ENCODE data around the gene ADAP1. TPM values are rescaled to one million over a fixed set of nuclear protein-coding genes. Genes with fewer than 3 reads are reported as not detected.

Gene ADAP1
- total and polyA plus RNA-seq, 2 of the 8 experiments (the other 6 are each of a cell fraction or from before 2014, with no cell fraction given) = 5.8 to 6.1 TPM

- 98% methylated on average over 29 of the region's 29 CpGs; no CpG with 5 or more reads in 1 of the 2 experiments for WGBS, 2 experiments (ENCODE audit: extremely low coverage in 1 of 2, insufficient coverage in 1 of 2, insufficient read length in 1 of 2, insufficient replicate concordance in 2 of 2, low coverage in 1 of 2, low lambda C conversion rate in 2 of 2, missing lambda C conversion rate in 1 of 2)
- Histone ChIP-seq H3K79me2 (ENCODE audit: control insufficient read depth in 1 of 2, insufficient read depth in 2 of 2, low read length in 2 of 2) (peaks cover 1 to 34% of the 10 kb centered on the region in 2 experiments; a peak in 3 of 4 replicates), H3K79me1 (ENCODE audit: low read depth, low read length) (peaks cover 35% of the 10 kb centered on the region), H2BK5ac (ENCODE audit: low read depth, low read length) (no peak overlapping the region), H2AK5ac (ENCODE audit: low read depth, low read length) (no peak overlapping the region), H3K4me1 (replicated peaks in 1 of 4; ENCODE audit: control insufficient read depth in 3 of 4, insufficient read depth in 4 of 4, low read length in 3 of 4) (peaks cover 0 to 12% (median 1%) of the 10 kb centered on the region in 4 experiments; a peak in 2 of 7 replicates), H3K9me3 (ENCODE audit: insufficient read depth in 2 of 2, low read depth in 1 of 2, low read length in 1 of 2) (no peaks in the 10 kb centered on the region), H4K5ac (ENCODE audit: insufficient read length, low read depth, low read length) (no peak overlapping the region), H2BK12ac (ENCODE audit: low read depth, low read length) (no peak overlapping the region), H4K8ac (ENCODE audit: extremely low read depth, insufficient read depth, low read length) (no peak overlapping the region), H3K4me3 (ENCODE audit: extremely low read depth in 1 of 4, insufficient read depth in 2 of 4, low read depth in 3 of 4, low read length in 4 of 4) (no peak overlapping the region), H3K27me3 (replicated peaks in 1 of 4; ENCODE audit: control insufficient read depth in 3 of 4, extremely low read depth in 1 of 4, insufficient read depth in 3 of 4, low read length in 3 of 4) (no peaks in the 10 kb centered on the region), H3K14ac (ENCODE audit: insufficient read length) (no peak overlapping the region), H2BK20ac (ENCODE audit: low read length) (no peak overlapping the region), H3K56ac (replicated peaks; ENCODE audit: insufficient read length, low read depth, low read length) (no peak overlapping the region), H4K20me1 (replicated peaks in 1 of 2; ENCODE audit: control insufficient read depth in 1 of 2, insufficient read depth in 2 of 2, low read length in 2 of 2) (peaks cover 19 to 40% of the 10 kb centered on the region in 2 experiments), H3K36me3 (ENCODE audit: control insufficient read depth in 2 of 4, insufficient read depth in 4 of 4, low read length in 3 of 4) (peaks cover 24 to 75% (median 58%) of the 10 kb centered on the region in 4 experiments), H3K27ac (ENCODE audit: low read depth, low read length) (no peak overlapping the region), H2BK120ac (replicated peaks; ENCODE audit: low read depth, low read length) (no peak overlapping the region), H3K9ac (replicated peaks in 1 of 4; ENCODE audit: extremely low read depth in 1 of 4, low read depth in 3 of 4, low read length in 3 of 4) (no peak overlapping the region), H3K4me2 (ENCODE audit: insufficient read depth in 1 of 2, low read depth in 2 of 2, low read length in 2 of 2) (no peak overlapping the region), H3K4ac (replicated peaks; ENCODE audit: insufficient read length, low read depth, low read length) (no peak overlapping the region), H3K23ac (ENCODE audit: insufficient read length) (no peak overlapping the region), H3K18ac (ENCODE audit: extremely low read depth, low read length) (no peak overlapping the region), H2BK15ac (ENCODE audit: low read length) (no peak overlapping the region), H3K23me2 (ENCODE audit: low read depth, low read length) (peaks cover 2% of the 10 kb centered on the region; the same call in 1 of the 2 replicates), H2AFZ (ENCODE audit: low read length) (no peak overlapping the region), H4K91ac (replicated peaks; ENCODE audit: insufficient read length, low read length) (no peak overlapping the region)
- ChIA-PET CTCF (ENCODE audit: partially characterized antibody) (interaction anchor here (0.9 to 1.4 kb wide), 4 partner anchors 9 to 19 kb away, joined by 3 to 4 read pairs (median 4); no protein-coding TSS in a partner anchor), POLR2A (ENCODE audit: partially characterized antibody) (interaction anchor here (0.6 to 1.4 kb wide), 4 partner anchors 8 to 103 kb away, joined by 3 to 4 read pairs (median 3); no protein-coding TSS in a partner anchor)
- no peak for FAIRE-seq
- TF ChIP-seq CHD1 (IDR thresholded peaks at IDR 0.05; ENCODE audit: low read depth, low read length) (no peak), CEBPB (IDR thresholded peaks at IDR 0.05; ENCODE audit: low read depth, low read length) (no peak), TAF7 (optimal IDR thresholded peaks at IDR 0.05; ENCODE audit: borderline replicate concordance, low read depth, low read length) (no peak), CREB1 (IDR thresholded peaks at IDR 0.05) (no peak), EGR1 (IDR thresholded peaks at IDR 0.05; ENCODE audit: borderline replicate concordance, low read depth, low read length) (no peak), CTCF (IDR thresholded peaks at IDR 0.05; ENCODE audit: control extremely low read depth in 1 of 3, insufficient read depth in 1 of 3, low read depth in 1 of 3, low read length in 3 of 3) (no peak)
- DNase-seq (ENCODE audit: low read depth in 1 of 2, low spot score in 2 of 2) = no peak
Measured at GRCh38 chr7:891291-891690, 63.2 kb downstream of the ADAP1 start.
